AG09319 (cell line): ENCODE results near the gene KRT34.

Experiments used
- DNase-seq: peaks from one replicate; pipeline ENCODE4 v3.0.0-alpha.2; 2010; ENCODE audit warnings: low read depth; ENCODE audit errors: extremely low read depth
- CTCF ChIP-seq: IDR thresholded peaks from 2 replicates; pipeline ENCODE4 v1.5.1; 2011; ENCODE audit warnings: low read depth, mild to moderate bottlenecking, inconsistent platforms, low read length, moderate library complexity

KRT34 gene

GRCh38 chr17:41393826-41394225 lies 11.7 kb upstream of the KRT34 start:
- TF ChIP-seq CTCF = no peak
- no peak for DNase-seq

- no peak for DNase-seq
- TF ChIP-seq CTCF = no peak
Measured at GRCh38 chr17:41393294-41393693, 11.2 kb upstream of the KRT34 start.

- DNase-seq = no peak
- TF ChIP-seq CTCF = no peak
Measured at GRCh38 chr17:41392278-41392677, 10.2 kb upstream of the KRT34 start.

- no peak for DNase-seq
- no peak for TF ChIP-seq CTCF
Measured at GRCh38 chr17:41391535-41391934, 9.4 kb upstream of the KRT34 start.

- TF ChIP-seq CTCF = no peak
- DNase-seq = no peak
Measured at GRCh38 chr17:41390411-41390938, 8.4 kb upstream of the KRT34 start.

- no peak for TF ChIP-seq CTCF
- no peak for DNase-seq
Measured at GRCh38 chr17:41387670-41388069, 5.6 kb upstream of the KRT34 start.

GRCh38 chr17:41386227-41386626 lies 4.1 kb upstream of the KRT34 start:
- no peak for TF ChIP-seq CTCF
- no peak for DNase-seq
